GM06990 (cell line): Measurements from ENCODE around the gene CELA2A.
"Not testable (repeated sequence)": the region's sequence is repeated elsewhere in the genome, so short reads cannot be mapped to it uniquely, and the experiment has no call there.

Source experiments
- DNase-seq: peaks from one replicate; pipeline ENCODE4 v3.0.0-alpha.2; 2011; ENCODE audit not compliant: insufficient read length; ENCODE audit errors: extremely low read depth
- H3K27me3 ChIP-seq: replicated peaks from 2 replicates; pipeline ENCODE4 v1.6.0; 2011; ENCODE audit warnings: low read length; ENCODE audit not compliant: control insufficient read depth, insufficient read depth
- H3K36me3 ChIP-seq: 2 replicates; pipeline ENCODE4 v1.5.1; 2011; ENCODE audit warnings: low read length; ENCODE audit not compliant: control insufficient read depth, insufficient read depth
- H3K4me3 ChIP-seq: replicated peaks from 2 replicates; pipeline ENCODE4 v1.5.1; 2011; ENCODE audit warnings: low read depth, mild to moderate bottlenecking, control low read depth, low read length
- TF ChIP-seq, protein P1 (sequence below): IDR thresholded peaks from 2 replicates; pipeline ENCODE4 v1.5.1; 2011; ENCODE audit warnings: low read length, control low read depth, mild to moderate bottlenecking, inconsistent platforms; ENCODE audit not compliant: insufficient read depth, poor library complexity, severe bottlenecking

Gene CELA2A

DNA sequence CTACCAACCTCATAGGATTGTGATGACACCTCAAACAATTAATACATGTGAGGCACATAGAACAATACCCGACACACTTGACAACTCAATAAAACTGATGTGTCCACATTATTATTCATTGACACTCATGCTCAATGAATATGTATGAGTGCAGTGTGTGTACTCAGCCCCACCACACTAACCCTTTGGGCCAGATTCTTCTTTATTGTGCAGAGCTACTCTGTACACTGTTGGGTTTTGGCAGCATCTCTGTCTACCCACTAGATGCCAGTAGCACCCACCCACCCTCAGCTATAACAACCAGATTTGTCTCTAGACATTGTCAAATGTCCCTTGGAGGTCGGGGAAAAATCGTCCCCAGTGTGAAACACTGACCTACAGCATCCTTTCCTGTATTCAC is 57.4 kb downstream of the CELA2A start:
- Histone ChIP-seq H3K27me3 (no peaks in the 10 kb centered on the region), H3K4me3 (no peak overlapping the region), H3K36me3 (peaks cover 3% of the 10 kb centered on the region)
- DNase-seq = no peak
- TF ChIP-seq, protein P1, sequence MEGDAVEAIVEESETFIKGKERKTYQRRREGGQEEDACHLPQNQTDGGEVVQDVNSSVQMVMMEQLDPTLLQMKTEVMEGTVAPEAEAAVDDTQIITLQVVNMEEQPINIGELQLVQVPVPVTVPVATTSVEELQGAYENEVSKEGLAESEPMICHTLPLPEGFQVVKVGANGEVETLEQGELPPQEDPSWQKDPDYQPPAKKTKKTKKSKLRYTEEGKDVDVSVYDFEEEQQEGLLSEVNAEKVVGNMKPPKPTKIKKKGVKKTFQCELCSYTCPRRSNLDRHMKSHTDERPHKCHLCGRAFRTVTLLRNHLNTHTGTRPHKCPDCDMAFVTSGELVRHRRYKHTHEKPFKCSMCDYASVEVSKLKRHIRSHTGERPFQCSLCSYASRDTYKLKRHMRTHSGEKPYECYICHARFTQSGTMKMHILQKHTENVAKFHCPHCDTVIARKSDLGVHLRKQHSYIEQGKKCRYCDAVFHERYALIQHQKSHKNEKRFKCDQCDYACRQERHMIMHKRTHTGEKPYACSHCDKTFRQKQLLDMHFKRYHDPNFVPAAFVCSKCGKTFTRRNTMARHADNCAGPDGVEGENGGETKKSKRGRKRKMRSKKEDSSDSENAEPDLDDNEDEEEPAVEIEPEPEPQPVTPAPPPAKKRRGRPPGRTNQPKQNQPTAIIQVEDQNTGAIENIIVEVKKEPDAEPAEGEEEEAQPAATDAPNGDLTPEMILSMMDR = no peak

DNA sequence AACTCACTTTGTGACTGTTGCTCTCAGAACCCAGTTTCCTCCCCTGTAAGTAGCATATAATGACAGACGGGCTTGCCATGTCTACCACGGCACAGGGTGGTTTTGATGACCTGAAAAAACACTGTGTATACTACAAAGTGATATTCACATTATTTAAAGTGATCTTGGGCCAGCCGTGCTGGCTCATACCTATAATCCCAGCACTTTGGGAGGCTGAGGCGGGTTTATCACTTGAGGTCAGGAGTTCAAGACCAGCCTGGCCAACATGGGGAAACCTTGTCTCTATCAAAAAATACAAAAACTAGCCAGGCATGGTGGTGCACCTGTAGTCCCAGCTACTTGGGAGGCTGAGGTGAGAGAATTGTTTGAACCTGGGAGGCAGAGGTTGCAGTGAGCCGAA is 58.0 kb downstream of the CELA2A start:
- DNase-seq, H3K4me3 ChIP-seq, H3K36me3 ChIP-seq, H3K27me3 ChIP-seq: not testable (repeated sequence)

DNA sequence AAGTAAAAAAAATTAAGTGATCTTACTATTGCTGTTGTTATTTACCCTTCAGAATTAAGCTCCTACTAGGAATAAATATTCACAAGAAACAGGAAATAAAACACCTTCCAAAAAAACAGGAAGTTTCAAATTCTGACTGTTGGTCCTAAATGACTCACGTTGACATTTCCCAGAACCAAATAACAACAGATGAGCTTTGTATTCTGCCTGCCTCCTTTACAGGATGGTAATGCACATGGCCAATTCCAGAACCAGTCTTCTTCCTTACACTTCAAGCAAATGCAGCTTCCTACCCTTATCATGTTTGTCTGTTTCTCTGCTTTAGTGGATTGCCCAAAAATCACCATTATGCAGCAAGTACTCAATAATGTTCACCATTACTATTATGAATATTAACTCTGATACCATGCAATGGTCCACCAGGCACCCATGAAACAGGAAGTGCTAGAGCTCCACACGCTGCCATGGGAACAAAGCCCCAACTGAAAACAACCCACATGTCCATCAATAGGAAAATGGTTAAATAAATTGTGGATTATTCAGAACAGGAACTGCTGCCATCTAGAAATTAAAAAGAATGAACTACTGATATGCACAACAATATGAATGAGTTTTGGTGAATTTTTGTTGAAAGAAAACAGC is 58.6 kb downstream of the CELA2A start:
- Histone ChIP-seq H3K36me3 (peaks cover 3% of the 10 kb centered on the region), H3K27me3 (no peaks in the 10 kb centered on the region), H3K4me3 (no peak overlapping the region)
- TF ChIP-seq, protein P1 = no peak
- no peak for DNase-seq

DNA sequence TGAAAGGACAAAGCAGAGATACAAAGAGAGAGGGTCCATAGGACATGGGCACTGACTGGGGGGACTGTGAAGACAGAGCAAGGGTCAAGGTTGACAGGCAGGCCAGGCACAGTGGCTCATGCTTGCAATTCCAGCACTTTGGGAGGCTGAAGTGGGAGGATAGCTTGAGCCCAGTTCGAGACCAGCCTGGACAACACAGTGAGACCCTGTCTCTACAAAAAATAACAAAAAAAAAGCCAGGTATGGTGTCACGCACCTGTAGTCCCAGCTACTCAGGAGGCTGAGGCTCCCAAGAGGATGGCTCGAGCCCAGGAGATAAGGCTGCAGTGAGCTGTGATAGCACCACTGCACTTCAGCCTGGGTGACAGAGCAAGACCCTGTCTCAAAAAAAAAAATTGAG is 63.1 kb downstream of the CELA2A start:
- TF ChIP-seq, protein P1 = no peak
- H3K36me3 ChIP-seq = peaks cover 2% of the 10 kb centered on the region; the same call in 1 of the 2 replicates
- DNase-seq = no peak
- H3K4me3 ChIP-seq = no peak overlapping the region
- no peaks in the 10 kb centered on the region for H3K27me3 ChIP-seq

DNA sequence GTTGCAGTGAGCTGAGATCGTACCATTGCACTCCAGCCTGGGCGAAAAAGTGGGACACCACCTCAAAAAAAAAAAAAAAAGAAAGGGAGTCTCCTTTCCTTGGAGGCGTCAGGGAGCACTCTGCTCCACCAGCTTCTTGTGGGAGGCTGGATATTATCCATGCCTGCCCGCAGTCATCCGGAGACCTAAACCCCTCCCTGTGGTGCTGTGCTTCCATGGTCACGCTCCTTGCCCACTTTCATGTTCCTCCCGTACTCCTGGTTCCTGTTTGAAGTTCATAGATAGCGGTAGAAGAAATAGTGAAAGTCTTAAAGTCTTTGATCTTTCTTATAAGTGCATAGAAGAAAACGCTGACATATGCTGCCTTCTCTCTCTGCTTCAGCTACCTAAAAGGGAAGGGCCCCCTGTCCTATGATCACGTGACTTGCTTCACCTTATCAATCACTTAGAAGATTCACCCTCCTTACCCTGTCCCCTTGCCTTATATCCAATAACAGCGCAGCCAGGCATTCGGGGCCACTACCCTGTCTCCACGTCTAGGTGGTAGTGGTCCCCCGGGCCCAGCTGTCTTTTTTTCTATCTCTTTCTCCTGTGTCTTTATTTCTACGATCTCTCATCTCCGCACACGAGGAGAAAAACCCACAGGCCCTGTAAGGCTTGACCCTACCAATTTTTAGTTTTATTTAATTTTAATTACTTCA is 64.8 kb downstream of the CELA2A start:
- not testable (repeated sequence) for H3K4me3 ChIP-seq, H3K27me3 ChIP-seq, H3K36me3 ChIP-seq, DNase-seq
